Measurements from ENCODE around the gene OVOL1.

OVOL1 gene

GRCh38 chr11:65791719-65792213 lies 4.9 kb downstream of the OVOL1 start:
- DNase-seq (ENCODE audit: low spot score) = no peak

GRCh38 chr11:65792456-65792855 lies 5.6 kb downstream of the OVOL1 start:
- DNase-seq (ENCODE audit: low spot score) = no peak

DNA sequence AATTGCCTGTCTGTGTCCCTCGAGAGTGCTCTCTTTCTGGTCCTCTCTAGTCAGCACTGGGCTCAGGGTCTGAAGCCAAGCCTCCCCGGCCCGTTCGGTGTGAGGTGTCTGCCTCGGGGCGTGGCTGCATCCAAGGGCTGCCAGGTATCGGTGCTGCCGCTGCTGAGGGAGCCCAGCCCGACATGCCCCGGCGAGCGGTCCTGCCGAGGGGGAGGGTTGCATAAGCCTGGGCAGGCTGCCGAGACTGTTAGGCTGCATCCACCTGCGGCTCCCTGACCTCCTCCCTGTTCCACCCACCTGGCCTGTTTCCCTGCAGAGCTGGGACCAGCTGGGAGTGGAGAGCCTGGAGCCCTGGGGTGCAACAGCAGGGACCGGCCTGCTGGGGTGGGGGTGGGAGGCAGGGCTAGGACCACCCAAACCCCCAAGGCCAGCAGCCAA lies 6.3 kb downstream of the OVOL1 start:
- no peak for DNase-seq (ENCODE audit: low spot score)

DNA sequence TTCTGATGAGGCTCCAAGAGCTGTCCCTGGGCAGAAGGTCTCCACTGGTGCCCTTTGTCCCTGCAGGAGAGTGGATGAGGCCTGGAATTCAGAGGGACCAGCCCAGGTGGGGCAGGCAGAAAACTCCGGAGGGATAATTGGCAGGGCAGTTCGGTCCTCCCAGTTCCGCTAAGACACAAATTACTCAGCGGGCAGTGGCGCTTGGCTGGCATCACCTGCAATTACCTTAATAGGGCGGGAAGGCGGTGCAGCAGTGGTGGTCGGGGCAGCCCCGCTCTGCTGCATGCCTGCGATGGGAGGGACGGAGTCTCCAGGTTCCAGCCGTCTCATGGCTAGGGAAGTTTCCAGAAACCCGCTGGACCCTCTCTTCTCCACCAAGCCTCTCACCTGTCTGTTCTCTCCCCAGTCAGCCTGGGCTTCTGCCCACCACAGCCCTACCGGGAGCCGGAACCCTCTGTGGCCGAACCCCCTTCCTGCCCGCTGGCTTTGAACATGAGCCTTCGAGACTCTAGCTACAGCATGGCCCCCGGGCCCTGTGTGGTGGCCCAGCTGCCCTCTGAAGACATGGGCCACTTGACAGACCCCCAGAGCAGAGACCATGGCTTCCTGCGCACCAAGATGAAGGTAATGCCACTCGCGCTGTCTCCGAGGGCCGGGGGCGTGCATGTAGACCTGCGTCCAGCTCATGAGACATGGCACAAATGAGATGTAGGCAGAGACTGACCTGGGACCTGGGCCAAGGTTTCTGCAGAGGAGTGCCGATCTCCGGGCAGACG lies 7.0 kb downstream of the OVOL1 start:
- DNase-seq (ENCODE audit: low spot score) = no peak

DNA sequence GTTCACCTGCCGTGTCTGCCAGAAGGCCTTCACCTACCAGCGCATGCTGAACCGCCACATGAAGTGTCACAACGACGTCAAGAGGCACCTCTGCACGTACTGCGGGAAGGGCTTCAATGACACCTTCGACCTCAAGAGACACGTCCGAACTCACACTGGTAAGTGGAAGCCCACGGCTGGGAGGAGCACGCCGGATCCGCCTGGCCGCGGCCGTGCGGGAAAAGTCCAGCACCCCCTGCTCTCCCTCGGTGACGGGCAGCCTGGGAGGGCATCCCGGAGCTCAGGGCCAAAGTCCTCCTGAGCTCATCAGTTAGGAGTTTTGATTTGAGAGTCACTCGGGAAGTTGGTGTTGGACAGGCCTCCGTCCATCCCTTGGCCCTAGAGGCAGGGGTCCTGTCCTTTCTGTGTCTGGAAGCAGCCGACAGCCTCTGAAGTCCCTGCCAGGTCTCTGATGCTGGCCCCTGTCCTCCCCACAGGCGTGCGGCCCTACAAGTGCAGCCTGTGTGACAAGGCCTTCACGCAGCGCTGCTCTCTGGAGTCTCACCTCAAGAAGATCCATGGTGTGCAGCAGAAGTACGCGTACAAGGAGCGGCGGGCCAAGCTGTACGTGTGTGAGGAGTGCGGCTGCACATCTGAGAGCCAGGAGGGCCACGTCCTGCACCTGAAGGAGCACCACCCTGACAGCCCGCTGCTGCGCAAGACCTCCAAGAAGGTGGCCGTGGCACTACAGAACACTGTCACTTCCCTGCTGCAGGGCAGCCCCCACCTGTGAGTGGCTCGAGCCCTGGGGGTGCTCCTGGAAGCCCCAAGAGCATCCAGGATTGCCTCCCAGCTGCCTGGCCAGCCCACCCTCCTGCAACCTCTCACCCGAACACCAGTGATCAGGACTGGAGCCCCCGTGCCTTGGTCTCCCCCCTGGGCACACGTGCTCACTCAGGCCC lies 8.0 kb downstream of the OVOL1 start:
- no peak for DNase-seq (ENCODE audit: low spot score)

DNA sequence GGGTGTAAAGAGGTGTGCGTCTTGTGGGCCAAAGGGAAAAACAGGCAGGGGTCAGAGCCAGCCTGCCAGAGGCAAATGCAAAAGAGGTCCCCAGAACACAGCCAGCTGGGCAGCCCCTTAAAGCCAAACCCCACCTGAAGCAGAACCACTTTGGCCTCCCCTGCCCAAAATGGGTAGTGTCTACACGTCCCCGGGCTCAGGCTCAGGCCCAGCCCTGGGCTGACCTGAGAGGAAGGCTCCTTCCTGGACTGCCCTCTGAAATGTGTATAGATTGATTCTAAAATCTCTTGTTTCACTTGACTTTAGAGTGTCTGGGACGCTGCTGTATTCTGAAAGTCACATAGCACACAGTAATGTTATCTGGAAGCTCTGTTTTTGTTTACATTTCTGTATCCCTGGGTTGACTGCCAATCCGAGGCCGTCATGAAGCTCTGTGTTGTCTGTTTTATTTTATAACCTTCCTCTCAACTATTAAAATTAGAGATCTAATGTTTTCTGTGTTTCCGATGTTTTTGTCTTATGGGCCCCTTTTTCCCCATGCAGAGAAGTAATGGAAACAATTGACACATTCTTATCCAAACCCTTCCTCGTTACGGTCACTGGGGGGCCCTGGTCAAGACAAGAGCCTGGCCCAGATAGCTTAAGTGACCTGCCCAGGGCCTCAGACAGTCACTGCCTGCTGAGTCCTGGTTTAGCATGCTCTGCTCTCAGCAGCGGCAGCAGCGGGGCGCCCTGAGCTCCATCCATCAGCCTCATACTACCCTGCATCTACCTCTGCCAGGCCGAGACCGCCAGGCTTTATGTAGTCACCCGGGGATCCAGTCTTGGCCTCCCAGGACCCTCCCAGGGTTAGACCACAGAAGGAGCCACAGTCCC lies 10.1 kb downstream of the OVOL1 start:
- no peak for DNase-seq (ENCODE audit: low spot score)

- no peak for DNase-seq (ENCODE audit: low spot score)
Observed at GRCh38 chr11:65797711-65798110, 10.8 kb downstream of the OVOL1 start.

- DNase-seq (ENCODE audit: low spot score) = no peak
Observed at GRCh38 chr11:65798882-65799281, 12.0 kb downstream of the OVOL1 start.

DNA sequence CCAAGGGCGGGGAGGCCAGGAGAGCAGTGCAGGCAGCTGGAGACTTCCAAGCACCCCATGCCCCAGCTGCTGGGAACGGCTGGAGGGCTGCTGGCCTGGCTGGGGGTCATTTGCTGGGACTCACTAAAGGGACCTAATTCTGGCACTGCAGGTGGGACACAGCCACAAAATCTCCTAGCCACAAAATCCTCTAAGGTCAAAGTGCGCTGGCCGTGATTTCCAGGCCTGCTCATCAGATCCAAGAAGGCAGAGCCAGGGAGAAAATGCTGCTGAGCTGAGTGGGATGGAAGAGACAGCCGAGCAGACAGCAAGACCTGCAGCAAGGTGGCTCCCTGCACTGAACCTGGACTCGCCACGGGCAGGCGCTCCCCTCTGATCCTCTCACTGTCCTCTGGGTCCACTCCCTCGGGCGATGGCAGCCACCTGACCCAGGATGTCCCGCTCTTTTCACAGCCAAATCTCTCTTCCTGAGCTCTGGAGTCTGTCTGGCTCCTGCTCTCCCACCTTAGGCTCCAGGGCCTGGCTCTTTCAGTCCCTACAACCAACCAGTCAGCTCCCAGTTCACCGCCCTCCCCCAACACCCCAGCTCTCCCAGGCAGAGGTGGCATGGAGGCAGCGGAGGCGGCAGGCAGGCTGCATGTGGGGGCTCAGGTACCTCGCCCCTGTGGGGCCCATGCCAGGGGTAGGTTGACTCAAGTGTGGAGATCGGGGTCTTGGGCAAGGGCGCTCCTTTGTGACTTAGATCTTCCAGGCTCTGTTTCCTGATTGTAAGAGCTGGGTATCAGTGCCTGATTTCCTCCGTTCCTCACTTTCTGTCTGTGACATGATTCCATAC lies 14.5 kb downstream of the OVOL1 start:
- no peak for DNase-seq (ENCODE audit: low spot score)

GRCh38 chr11:65802841-65803240 lies 16.0 kb downstream of the OVOL1 start:
- no peak for DNase-seq (ENCODE audit: low spot score)

DNA sequence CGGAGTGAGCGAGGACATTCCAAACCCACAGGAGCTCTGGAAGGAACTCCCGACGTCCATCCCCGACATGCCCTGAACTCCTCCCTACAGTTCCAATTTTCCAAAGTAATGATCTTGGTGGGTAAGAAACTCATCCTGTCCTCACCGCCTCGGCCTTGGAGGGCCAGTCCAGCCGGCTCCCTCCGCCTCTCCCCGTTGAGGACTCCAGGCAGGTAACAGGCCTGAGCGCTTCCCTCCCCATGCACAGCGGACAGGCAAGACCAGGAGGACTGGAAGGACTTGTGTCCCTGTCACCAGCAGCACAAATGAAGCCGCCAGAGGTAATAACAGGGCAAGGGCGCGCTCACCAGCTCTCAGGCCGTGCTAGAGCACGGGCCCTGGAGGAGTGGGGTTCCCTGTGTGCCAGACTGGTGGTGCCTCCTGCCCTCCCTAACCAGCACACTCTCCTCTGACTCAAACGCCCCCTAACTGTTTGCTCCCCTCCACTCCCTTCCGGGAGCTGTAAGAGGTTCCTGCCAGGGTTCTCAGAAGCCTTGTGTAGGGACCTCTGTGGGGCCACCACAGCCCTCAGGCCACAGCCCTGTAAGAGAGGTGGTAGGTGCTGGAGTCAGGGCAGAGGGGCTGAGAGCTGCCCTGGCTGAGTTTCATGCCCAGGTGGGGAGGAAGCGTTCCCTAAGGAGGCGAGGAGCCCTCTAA lies 17.1 kb downstream of the OVOL1 start:
- DNase-seq (ENCODE audit: low spot score) = no peak

- DNase-seq (ENCODE audit: low spot score) = no peak
Observed at GRCh38 chr11:65806979-65807378, 20.1 kb downstream of the OVOL1 start.

- no peak for DNase-seq (ENCODE audit: low spot score)
Observed at GRCh38 chr11:65808744-65809341, 22.0 kb downstream of the OVOL1 start.

DNA sequence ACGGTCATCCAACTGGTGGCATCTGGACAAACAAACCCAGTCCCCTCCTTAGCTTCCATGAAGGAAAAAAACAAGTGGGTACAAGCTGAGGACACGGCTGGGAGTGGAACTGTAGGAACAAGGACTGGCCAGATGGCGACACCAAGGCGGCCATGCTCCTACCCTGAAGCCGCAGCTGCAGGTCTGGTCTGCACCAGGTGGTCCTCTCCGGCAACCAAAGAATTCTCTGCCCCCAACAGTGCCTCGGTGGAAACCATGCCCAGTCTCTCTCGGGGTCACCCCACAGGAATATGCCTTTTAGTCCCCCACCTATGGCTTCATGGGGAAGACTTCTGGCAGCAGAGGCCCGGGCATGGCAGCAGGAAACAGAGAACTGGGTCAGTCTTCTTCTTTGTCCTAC lies 22.6 kb downstream of the OVOL1 start:
- DNase-seq (ENCODE audit: low spot score) = no peak

- no peak for DNase-seq (ENCODE audit: low spot score)
Observed at GRCh38 chr11:65810046-65810868, 23.4 kb downstream of the OVOL1 start.

DNA sequence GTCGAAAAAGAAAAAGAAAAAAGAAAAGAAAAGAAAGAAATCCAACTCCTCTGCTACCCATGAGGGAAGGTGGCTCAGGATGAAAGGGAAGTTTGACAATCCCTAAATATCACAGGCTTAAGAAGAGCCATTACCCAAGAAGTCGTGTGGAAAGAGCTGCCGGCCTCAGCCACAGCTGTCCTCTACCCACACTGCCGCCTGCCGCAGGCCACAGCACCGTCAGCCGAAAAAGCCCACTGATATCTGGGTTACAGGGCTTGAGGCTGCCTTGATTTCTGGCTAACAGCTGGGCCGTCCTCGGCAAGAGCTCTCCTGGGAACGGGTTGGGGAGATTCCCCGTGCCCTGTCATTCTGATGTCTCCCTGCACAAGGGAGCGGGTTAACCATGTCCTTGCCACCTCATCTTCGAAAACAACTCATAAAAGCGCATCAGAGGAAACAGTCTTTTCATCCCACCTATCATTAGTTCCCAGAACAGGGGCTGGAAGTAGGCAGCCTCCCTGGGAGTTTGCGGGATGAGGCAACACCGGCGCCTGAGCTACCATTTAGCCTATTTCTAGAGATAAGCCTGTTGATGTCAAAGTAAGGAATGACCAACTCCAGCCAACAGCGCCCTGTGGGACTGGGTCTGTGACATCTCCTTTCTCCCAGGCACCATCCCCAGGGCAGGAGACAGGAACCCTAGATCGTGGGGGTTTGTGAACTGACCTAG lies 25.1 kb downstream of the OVOL1 start:
- DNase-seq (ENCODE audit: low spot score) = no peak

GRCh38 chr11:65814131-65814985 lies 27.5 kb downstream of the OVOL1 start:
- DNase-seq (ENCODE audit: low spot score) = no peak

Measured in LoVo (cell line).